HG02798 (cell line): ENCODE measurements around the gene DAPK1.

Experiments used
- ATAC-seq: cut with Tn5 transposase; IDR thresholded peaks from one replicate; pipeline ENCODE4 v1.9.1; 2021; ENCODE audit warnings: mild to moderate bottlenecking; ENCODE audit not compliant: unreplicated experiment, poor library complexity

DAPK1 gene

DNA sequence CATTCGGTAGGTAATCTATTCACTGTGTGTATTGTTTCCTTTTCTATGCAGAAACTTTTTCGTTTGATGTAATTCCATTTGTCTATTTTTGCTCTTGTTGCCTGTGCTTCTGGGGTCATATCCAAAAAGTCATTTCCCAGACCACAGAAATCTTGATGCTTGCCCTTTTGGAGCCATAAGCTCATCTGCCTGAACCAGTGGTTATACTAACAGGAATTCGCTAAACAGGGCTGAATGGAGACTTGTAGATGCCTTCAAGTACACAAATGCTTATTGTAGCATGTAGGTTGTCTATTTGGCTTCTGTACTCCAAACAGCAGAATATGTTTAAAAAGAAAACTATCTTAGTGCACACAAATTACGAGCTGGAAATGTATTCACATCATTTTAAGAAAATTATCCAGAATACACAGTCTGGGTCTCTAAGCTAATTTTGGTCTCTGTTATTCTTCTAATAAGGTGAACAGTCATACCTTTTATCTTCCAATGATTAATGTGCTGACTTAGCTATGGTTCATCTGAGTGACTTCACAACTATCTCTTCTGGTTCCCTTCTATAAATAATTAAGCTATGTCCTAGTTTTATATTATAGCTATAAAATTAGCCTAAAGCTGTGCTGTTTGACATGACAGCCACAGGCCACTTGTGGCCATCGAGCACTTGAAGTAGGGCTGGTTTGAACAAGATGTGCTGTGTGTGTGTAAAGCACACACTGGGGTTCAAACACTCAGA, 87.6 kb downstream of the DAPK1 start:
- no peak for ATAC-seq

DNA sequence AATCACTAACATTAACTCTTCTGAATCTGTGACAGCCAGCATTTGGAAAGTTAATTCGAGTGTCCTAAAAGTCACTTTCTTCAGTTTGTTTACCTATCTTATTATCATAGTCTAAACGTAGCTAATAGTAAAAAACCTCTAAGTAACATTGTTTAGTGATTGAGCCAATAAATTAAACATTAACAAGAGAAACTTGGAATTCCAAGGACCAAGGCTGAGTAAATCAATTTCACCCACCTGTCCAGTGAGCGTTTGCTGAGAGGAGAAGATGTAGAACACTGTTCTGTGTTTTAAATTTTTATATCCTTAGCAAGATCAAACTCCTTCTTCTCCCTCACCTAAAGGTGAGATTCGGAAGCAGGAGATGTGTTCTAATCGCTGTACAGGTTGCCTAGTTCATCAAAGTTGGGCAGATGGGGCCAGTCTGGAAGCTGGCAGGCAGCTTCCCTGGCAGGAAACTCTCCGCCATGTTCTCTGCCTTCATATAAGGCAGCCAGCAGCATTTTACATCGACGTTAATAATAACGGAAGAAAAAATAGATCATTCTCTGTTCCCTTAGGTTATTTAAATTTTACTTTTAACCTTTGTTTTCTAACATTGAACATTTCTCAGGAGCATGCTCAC, 89.2 kb downstream of the DAPK1 start:
- ATAC-seq, result no peak

DNA sequence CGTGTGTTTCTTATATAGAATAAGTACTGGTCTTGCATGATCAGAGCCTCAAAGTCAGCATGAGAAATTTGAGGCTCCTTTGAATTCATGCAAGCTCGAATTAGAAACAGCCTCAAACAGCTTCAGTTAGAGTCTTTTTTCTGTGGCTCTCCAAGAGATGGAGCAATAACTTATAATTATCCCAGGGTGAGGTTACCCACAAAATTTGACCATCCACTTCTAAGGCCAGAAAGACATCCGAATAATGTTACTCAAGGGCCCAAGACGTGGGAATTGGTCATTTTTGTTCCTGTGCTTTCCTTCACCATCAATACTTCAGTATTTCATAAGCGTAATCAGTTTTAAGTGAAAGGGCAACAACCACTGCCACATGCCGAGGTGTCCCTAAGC, 89.7 kb downstream of the DAPK1 start:
- ATAC-seq, result no peak

GRCh38 chr9:87587864-87588263, 90.2 kb downstream of the DAPK1 start:
- ATAC-seq, result no peak

- no peak for ATAC-seq
Observed at GRCh38 chr9:87588339-87588738, 90.7 kb downstream of the DAPK1 start.

DNA sequence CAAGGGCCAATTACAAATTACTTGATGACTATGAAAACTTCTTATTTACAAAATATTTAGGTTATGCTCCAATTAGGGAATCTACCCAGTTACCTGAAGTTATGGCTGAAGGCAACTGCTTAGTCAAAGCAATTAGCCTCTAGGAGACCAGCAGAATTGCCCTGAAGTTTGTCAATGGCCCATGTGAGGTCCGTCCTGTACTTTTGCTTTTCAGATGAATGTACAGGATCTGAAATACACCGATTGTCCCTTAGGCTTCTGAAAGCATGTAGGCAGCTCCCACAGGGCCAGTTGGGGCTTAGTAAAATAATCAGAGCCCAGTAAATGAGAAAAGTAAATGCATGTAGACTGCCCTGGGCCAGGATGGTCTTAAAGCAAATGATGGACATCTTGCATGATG, 93.3 kb downstream of the DAPK1 start:
- ATAC-seq, result no peak

DNA sequence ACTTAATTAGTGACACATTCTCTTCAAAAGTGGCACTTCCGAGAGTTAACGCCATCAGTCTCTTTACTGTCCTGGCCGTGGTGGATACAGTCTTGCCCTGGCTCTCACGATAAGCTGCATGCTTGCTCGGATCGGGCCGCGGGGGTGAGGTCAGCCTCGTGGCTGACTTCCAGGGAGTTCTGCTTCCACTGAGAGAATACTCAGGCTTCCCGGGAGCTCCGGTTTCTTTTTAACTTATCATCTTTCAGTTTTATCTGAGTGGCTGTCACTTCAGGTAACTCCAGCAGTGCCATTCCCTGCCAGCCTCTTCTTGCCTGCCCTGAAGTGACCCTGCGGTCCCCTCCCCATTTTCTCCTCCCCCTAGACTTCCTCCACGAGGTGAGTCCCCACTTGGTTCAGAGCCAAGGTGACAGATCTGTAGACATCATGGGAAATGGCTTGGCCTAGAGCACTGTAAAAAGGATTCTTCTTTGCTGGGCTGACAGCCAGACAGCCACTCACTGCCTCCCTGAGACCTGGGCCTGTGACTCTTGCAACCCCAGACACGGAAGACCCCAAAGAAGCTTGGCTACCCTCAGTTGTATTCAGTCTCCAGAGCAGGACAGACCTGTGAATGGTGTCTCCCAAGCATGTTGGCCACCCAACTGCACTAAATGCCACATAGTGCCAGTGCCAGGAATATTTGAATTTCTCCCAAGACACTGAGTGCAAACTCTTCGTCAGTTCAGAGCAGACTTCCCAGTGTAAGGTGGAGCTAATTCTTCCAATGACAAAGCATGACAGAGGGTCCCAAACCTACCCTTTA, 95.1 kb downstream of the DAPK1 start:
- ATAC-seq, result no peak

DNA sequence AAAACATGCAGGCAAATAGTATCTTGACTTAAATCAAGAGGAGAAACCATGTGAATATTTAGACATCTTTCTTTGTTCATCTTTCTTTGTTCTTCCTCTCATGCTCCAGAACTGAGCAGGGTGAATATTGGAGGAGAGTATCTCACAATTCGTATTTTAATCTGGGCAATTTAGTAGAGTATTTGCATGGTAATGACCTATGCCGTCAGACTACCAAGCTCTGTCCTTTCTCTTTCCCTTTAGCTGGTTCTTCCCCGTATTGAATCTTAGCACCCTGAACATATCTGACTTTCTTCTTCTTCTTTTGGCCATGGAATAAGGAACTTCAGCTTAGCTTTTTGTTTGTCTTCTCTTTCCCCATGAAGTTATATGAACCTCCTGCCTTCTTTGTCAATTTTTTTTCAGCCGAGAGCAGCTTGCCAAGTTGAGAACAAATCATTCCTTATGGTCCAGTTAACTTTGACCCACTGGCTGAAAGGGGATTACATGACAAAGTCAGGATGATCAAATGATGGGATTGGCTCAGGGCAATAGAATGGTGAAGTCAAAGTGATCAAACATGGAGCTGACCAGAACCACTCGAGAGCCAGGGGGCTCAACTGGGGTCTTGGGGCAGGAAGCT, 95.8 kb downstream of the DAPK1 start:
- ATAC-seq, result no peak

DNA sequence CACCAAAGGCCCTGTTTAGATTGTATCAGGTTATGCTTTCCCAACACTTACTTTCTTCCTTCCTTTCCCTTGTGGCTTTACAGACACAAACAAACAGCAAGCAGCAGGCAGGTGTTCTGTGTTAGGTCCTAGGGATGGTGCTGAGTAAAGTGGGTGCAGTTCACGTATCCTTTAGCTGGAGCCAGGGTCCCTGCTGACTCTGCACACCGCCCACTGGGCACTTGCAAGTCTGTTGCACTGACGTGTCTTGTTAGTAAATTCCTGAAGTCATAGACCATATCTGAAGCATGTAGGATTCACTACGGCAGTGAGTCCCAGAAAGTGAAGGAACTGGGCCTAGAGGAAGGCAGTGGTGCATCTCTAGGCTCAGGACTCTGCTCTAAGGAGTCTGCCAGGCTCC, 96.5 kb downstream of the DAPK1 start:
- no peak for ATAC-seq

DNA sequence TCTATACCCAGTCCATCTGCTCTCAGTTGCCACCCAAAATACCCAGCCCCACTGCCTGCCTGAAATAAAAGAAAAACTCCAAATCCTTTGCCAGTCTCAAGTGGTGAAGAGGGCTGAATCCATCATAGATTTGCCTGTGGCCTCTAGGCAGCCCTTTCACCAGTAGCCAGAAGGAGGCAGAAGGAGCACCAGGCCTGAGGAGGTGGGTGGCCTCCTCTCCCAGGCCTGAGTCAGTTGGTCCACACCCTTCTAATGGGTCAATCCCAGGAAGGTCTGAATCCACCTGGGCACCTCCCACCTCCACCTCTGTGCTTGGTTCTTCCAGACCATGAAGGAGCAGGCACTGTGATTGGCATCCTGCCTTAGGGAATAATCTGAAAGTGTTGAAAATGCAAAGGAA, 97.0 kb downstream of the DAPK1 start:
- ATAC-seq, result no peak

DNA sequence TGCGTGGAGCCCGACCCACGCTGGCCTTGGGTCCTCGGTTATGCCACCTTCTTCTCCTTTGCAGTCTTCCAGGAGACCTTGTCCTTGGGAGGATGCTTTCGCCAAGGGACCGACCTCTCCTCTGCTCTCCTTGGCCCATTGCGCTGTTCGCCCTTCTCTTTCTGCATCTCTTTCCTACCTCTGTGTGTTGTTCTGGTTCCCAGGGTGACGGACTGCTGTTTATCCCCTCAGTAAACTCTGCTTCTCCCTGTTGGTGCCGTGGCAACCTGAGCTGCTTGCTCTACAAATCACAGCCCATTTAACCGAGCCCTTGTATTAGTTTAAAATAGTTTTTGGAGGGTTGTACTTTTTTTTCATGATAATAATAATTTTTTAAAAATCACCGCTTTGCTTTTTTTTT, 97.9 kb downstream of the DAPK1 start:
- ATAC-seq, result no peak

- no peak for ATAC-seq
Observed at GRCh38 chr9:87596862-87597261, 99.2 kb downstream of the DAPK1 start.

DNA sequence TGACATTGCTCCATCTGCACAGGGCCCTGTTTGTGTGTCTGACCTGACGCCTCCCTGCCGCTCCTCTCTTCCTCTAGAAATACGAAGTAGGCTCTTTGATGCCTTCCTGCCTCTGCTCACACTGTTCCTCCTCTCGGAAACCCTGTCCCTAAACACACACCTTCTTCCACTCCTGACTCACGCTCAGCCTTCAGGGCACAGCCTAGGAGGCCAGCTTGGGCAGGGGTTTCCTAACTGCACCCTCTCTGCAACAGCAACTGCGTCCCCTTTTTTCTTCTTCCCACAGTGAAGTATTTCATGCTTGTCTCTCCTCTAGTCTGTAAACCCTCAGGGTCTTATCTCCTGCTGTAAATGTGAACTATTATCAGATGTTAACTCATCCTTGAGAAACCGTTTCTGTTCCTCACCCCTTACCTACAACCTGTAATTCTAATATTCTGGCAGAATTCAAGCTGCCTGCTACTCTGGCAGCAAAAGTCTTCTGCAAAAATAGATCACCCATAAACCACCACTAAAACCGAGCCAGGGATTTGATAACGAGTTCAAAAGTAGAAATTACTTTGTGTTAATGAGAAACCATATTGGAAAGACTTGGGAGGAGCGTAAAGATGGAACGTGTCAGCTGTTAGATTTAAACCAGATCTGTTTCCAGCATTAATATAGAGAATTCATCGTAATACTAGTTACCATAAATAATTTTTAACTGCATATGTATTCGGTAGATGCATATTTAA, 100.2 kb downstream of the DAPK1 start:
- ATAC-seq, result no peak

DNA sequence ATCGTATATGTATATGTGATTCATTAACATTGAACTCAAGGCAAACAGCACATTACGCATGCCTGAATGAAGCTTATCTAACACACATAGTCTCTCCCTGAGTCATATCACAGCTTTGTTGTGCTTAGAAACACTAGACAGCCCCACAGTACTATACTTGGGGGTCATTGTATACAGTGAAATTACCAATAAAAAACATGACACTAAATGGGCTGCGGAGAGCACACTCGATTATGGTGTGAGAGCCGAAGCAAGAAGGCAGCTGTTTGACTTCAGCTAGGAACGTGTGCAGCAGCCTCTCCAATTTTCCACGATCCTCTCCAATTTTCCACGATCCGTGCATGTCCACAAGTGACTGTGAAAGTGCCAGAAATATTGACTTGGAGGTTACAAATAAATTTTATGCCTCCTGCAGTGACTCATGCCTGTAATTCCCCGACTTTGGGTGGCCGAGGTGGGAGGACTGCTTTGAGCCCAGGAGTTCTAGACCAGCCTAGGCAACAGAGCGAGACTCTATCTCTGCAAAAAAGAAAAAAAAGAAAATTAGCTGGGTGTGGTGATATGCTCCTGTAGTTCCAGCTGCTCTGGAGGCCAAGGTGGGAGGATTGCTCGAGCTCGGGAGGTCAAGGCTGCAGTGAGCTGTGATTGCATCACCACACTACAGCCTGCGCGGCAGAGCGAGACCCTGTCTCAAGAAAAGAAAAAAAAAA, 102.4 kb downstream of the DAPK1 start:
- no peak for ATAC-seq

- no peak for ATAC-seq
Observed at GRCh38 chr9:87601176-87601575, 103.5 kb downstream of the DAPK1 start.

DNA sequence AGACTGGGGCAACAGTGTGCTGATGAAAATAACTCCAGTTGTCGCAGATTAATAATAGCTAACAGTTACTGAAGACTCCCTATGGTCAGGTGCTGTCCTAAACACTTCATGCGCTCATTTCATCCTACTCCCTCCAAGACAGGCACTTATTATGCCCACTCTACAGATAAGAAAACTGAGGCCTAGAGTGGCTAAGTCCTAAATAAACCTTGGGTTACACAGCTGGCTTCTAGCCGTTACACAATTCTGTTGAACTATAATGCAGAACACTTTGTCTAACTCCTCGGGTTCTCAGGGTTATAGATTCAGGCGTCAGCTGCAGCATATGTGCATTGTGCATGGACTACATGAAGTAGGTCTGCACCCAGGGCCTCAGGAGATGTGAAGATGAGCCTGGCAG, 103.9 kb downstream of the DAPK1 start:
- no peak for ATAC-seq

- no peak for ATAC-seq
Observed at GRCh38 chr9:87602933-87603643, 105.4 kb downstream of the DAPK1 start.

- ATAC-seq, result no peak
Observed at GRCh38 chr9:87603854-87604490, 106.3 kb downstream of the DAPK1 start.
